GM19468 (cell line): ENCODE results near the gene LMO1.

ENCODE experiments used
- ATAC-seq: cut with Tn5 transposase; IDR thresholded peaks from one replicate; pipeline ENCODE4 v1.9.1; 2021; ENCODE audit warnings: mild to moderate bottlenecking, moderate library complexity, moderate number of reproducible peaks; ENCODE audit not compliant: unreplicated experiment; ENCODE audit errors: extremely low read depth

LMO1 gene

DNA sequence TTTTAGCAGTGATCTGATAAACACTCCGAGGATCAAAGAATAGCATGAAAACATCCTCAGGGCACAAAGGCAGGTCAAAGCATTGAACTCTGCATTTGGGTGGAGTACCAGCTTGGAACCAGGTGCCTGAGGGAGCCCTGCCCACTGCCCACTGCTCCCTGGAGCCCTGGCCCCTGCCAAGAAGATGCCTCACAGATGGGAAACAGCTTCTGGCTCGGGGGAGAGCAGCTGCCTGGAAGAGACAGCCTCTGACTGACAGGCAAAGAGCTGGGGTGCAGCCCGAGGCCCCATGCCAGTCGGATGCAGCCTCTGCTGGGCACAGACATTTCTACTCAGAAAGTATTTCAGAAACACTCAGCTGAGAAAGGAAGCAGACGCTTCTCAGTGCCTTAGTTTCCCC, 13.2 kb downstream of the LMO1 start:
- no peak for ATAC-seq

DNA sequence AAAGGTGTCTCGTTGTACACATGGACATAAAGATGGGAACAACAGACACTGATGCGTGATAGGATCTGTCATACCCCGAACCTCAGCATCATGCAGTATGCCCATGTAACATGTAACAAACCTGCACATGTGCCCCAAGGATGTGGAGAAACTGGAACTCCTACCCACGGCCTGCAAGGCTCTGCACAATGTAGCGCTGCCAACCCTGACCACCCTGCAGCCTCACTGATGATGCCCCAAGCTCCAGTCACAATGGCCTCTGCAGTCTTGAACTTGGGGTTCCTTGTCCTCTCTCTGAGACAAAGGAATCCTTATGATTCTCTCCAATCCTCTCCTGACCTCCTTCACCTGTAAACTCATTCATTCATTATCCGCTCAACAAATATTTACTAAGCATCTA, 14.2 kb downstream of the LMO1 start:
- ATAC-seq = no peak

DNA sequence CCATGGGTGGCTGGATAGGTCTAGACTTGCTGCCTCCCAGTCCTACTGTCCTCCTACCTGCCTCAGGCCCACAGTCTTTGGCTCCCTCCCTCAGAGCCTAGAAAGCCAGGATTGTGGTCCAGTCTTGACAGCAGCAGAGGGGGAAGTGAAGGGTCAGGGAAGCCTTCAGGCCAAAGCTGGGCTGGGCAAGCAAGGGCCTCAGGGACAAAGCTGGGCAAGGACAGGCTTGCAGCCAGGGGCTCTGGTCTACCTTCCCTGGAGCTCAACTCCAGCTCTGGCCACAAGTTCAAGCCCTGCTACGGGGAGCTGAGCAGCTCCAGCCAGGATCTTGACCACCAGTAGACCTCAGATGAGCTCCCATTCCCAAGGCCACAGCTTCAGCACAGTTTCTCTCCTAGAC, 14.9 kb downstream of the LMO1 start:
- no peak for ATAC-seq

DNA sequence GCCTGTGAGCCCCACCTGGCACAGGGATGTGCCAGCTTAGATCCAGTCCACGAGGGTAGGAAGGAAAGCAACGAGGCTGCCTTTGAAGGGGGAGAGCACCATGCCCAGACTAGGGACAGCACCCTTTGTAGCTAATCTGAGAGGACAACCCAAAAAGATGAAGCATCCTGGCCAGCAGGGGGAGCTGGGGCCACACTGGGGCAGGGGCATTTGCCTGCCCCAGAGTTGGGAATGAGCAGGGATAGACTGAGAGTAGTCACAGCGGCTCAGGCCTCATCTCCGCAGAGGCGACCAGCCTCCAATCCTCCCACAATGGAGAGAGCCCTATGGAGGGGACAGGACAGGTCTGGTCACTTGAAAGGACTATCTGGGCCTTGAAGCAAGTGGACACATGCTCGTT, 16.4 kb downstream of the LMO1 start:
- no peak for ATAC-seq

DNA sequence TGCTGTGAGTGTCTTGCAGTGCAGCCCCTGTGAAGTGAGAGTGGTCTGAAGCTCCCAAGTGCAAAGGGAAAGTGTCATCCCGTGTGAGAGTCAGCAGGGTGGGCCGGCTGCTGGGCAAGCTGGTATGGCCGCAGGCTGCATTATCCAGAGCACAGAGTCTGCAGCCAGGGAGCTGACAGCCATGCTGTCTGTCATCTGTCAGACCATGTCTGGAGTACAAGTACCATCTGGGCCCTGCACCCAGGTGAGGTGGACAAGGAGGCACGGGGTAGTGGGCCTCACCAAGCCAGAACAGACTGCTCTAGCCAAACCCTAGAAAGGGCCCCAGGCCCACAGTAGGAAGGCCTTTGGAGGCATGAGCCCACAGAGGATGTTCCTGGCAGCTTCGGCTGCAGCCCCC, 20.2 kb downstream of the LMO1 start:
- ATAC-seq = no peak

DNA sequence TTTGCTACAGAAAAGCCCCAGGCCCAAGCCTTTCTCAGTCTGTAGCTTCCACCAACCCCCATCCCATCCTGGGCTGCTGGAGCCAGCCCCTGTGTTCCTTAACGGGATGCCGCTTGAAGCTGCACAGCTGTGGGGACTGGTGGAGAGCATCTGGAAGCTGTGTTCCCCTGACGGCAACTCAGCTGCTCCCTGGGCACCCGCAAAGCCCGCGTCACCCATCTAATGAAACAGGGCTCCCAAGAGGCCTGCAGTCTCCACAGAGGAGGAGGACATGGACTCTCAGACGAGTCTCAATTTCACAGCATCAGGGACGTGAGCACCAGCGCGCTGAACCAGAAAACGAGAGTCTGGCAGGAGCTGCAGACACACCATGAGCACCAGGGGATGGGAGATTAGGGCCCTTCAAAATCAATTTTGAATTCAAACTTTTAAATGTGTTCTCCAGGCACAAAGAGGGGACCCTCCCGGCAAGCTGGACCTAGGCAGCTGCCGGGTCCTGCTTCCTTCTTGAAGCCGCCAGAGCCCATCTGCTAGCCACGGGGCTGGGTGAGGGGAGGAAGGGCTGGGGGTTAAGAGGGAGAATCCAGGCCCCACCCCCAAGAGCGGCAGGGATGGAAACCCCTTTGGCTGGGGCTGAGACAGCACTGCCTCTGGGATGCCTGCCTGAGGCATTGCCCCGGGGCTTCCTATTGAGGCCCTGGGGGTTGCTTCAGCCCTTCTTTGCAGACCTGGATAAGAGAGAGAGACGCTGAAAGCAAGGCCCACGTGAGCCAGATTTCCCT, 21.0 kb downstream of the LMO1 start:
- no peak for ATAC-seq

DNA sequence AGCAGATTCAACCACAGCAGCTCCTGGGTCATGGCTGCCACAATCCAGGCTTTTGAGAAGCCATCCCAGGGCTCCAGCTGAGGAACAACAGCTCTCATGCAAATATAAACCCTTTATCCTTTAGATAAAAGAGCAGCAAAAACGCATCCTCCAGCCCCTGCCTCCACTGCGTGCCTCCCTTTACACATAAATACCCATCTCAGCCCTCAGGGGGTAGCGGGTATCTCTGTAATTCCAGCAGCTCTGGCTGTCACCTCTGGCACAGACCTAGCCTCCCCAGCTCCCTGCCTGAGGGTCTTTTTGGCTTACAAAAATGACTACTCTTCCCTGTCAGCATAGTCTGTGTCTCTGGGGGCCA, 21.6 kb downstream of the LMO1 start:
- ATAC-seq = no peak

DNA sequence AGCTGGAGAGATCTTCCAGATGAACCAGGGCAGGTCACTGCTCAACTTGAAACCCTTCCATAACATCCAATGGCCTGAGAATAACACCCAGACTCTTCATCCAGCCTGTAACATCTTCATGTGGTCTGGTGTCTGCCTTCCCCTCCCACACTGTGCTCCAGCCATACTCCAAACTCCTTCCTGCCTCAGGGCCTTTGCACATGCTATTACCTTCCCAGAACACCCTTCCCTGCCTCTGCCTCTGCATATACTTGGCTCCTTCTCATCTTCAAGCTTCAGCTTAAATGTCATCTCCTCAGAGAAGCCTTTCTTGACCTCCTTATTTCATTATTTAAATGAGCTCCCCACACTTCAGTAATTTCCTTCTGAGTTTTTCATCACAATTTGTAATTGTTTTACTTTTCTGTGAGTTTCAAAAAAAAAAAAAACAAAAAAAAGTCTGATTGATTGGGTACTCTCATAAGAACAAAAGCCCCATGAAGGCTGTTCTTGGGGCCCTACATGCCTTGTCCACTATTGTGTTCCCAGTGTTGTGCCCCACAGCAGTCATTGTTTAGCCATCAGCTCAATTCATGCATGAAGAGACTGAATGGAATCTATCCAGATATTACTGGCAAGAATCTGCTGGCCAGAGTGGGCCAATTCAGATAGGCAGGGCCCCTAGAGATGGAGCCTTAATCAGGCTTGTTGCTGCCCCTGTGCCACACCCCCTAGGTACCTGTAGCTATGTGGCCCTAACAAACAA, 22.1 kb downstream of the LMO1 start:
- ATAC-seq = no peak

DNA sequence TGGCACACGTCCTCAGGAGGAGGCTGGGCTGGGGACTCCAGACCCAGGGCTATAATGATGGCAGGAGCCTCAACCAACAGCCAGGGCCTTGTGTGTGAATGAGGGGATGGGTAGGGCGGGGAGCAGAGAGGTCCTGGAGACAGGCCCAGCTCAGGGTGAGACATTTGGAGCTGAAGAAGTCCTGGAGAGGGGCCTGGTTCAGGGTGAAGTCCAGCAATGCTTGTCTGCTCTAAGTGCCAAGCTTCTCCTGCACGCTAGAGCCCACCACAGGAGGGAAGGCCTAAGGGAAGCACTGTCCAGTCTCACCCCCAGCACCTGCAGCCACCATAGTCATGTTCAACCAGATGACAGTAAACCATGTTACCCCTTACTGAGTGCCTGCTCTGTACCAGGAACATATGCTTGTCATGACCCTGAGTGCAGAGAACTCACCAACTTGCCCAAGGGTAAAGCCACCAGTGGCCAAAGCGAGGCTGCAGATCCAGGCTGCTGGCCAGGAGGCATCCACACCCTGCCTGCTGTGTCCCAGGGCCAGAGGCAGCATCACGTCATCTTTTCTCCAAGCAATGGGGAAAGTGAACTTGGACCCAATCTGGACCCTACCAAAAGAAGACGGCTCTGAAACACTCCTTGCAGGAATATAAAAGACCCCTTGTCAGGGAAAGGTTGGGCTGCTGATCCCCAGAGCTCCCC, 24.0 kb downstream of the LMO1 start:
- no peak for ATAC-seq

DNA sequence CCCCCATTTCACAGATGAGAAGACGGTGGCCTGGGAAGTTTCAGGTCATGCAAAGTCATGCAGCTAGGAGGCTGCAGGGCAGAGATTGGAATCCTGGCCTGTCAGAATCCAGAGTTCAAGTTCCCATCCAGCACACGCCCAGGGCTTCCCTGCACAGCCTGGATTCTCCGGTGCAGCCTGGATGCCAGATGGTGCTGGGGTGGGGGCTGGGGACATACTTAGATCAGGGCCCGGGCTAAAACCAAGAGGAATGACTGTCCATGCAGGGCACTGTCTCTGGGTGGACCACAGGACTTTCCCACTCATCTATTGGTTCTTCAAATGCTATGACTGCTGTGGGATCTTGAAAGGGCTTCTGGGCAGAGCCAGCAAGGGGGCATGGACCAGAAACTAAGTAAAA, 24.6 kb downstream of the LMO1 start:
- ATAC-seq = no peak

DNA sequence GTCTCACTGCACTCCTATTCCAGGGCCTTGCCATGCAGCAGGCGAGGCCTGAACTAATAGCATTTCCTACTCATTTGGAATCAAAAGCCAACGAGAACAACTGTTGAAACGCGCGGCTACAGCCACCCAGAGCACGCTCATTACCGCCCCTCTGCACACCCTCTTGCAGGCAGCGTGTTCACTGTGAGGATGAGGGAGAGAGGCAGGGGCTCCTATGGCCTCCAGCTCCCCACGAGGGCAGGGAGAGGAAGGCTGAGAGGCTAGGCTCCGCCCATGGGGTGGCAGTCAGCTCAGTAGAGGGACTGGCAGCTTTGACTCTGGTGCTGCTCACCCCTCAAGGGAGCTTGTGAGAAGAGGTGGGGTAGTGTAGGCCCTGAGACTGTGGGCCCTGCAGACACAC, 26.2 kb downstream of the LMO1 start:
- ATAC-seq = no peak

DNA sequence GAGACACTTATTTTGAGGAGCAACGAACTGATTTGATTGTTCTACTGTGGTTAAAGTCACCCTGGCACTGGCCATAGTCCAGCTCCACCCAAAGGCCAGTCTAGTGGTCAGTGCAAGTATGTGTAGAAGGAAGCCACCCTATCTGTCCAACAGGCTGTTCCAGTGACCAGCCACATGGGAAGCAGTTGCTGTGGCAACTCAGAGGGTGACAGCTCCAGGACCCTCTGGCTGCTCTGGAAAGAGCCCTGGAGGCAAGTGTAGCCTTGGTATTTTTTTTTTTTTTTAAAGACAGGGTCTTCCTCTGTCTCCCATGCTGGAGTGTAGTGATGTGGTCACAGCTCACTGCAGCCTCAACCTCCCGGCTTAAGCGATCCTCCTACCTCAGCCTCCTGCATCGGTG, 27.8 kb downstream of the LMO1 start:
- ATAC-seq = no peak

DNA sequence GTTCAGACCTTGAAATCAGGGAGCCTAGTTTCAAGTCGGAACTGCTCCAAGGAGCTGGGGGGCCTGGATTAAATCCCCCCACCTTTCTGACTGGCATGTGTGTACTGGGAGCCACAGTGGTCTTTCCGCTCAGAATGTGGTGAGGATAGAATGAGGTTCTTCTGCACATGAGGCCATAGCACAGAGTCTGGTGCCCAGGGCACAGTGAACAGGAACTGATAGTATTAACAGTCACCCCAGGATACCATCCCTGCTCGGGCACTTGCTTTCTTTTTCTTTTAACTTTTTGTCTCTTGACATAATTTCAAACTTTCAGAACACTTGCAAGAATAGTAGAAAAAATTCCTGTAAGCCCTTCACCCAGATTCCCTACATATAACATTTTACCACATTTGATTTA, 28.8 kb downstream of the LMO1 start:
- ATAC-seq = no peak

DNA sequence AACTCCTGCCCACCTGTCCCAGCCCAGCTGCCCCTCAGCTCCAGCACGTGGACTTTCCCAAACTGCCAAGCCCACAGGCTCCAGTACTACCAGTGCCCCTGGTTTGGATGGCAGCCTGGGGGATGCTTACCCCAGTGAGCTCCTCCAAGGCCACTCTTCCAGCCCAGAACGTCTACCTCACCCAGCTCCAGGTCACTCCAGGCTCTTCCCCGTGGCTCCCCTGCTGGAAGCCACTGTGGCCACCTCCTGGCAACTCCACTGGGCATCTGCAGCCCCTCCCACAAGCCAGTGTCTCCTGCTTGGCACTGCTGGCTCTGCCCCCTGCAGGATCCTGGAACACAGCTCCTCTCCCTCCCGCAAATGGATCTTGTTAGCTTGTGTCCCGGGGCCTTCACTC, 29.3 kb downstream of the LMO1 start:
- ATAC-seq = no peak

DNA sequence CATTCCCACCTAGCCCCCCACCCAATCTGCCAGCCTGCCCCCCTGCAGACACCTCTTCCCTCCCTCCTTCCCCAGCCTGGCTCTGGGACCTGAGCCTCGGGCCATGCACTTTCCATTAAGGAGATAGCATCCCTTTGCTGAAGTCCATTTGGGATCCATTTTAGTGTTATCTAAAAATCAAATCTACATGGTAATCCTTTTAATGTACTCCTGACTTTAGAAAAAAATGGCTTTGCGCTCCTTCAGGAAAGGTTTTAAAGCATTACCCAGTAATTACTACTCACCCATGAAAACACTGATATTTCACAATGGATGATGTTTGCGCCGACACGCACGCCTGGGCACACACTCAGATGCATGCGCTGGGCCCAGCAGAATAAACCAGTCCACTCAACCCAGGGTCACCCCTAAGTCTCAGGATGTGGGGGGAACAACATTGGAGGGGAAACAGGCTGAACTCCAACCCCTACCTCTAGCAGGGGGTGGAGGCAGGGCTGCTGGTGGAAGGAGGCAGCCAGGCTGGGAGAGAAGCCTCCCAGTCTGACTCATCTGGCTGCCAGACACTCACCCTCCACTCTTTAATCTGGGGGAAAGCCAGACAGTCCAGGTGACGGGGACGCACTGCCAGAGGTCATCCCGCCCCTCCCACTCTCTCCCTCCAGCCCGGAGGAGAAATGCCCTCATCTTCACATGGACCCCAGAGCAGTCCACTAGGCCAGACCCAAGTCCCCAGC, 29.8 kb downstream of the LMO1 start:
- no peak for ATAC-seq

DNA sequence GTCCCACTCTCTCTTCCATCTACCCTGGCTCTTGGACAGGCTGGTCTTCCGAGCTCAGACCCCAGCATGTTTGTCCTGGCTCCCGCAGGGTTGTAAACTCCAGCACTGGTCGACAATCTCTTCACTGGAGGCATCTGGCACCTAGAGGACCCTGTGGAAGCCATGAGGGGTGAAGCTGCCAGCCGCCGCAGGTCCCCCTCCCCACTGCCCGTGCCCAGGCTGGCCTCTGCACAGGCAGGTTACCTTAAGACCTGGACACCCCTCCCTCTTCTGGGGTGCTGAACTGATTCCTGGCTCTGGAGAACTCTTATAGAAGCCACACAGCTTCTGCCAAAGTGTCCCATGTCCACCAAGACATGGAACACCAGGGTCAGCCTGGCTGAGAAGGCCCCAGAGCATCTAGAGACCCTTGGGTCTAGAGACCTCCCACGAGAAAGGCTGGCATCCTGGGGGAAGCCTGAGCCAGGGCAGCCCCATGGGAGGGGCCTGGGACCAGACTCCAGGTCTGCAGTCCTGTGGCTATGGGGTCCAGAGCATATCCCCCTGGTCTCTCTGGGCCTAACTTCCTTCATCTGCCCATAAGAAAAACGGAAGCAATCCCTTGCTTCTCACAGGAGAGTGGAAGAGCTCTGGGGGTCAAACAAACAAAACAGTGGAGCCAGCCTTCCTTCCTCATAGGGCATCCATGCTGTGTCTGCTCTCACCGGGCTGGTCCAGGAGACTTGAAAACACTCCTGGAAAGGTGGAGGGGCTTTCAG, 30.6 kb downstream of the LMO1 start:
- no peak for ATAC-seq

DNA sequence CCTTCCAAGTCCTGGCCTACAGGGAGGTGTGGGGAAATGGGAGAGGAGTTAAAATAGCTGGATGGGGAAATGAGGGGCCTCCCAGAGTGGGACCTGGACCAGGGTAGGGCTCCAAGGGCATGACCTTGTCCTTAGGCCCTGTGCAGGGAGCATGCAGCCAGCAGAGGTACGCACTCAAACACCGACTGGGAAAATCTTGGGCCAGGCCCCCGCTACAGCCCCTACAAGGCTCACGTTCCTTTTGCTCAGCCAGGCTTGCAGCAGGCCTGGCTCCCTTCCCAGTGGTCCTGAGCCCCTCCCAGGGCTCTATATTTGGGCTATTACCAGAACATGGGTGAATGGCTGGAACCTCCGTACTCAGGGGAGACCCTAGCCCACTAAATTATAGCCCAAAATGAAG, 31.3 kb downstream of the LMO1 start:
- no peak for ATAC-seq

DNA sequence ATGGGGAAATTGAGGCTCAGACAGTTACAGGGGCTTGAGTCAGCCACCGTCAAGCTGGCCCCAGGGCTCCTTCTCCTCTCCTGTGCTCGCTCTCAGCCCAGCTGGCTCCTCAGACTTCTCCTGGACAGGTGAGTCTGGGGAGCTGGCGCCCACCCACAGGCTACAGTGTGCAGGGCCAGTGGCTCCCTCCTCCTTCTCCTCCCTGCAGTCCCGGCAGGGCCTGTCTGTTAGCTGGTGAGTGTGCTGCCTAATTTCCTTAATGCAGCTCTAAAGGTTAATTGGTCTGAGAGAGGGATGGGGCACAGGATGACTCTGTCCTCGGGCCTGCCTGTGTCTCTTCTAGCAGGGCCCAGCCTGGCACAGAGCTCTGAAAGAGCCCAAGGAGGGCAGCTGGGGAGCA, 31.7 kb downstream of the LMO1 start:
- no peak for ATAC-seq

DNA sequence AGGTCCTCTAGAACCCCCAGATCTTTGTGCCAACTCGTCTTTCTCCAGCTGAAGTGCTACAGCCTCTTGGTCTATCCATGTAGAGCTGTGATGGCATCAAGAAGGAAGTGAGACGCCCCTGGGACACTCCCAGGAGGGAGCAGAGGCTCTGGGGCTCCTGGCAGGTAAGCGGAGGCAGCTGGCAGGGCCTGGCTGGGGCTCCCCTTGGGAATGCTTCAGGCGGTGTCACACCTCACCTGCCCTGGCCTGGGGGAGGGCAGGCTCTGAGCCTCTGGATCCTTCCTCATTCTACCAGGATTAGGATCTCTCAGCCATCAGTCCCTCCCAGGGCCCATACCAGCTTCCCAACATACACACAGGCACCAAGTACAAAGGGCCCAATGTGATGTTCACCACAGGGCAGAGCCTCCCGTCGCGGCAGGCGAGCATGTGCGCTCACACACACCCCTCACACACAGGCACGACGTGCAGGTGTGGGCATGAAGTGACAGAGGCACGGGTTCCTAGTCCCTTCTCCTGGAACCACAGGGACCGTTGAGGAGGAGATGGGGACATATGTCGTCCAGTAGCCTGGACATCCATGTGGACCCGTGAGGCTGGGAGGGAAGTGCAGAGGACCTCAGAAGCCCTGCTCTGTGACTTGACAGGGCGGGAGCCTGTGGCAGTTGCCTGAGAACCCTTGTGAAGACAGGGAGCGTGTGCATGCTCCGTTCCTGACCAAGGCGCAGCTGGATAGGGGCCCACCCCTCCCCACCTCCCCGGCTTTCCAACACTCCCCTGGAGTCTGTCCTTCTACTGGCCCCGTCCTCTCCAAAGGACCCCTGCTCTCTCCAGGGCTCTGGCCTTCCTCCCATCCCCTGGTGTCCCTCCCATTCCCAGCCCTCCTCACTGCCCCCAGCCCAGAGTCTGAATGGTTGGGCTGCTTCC, 32.5 kb downstream of the LMO1 start:
- ATAC-seq = no peak
